HepG2 (cell line): Measurements from ENCODE around the gene LRRC19. TPM values are rescaled to one million over a fixed set of nuclear protein-coding genes. Genes with fewer than 3 reads are reported as not detected.

ENCODE experiments used
- BCL6 ChIP-seq: IDR thresholded peaks from 2 replicates; pipeline ENCODE4 v1.6.1; 2016; ENCODE audit warnings: missing genetic modification reagents, missing compliant biosample characterization
- BRD4 ChIP-seq: sonication (generic); formaldehyde crosslinking; IDR thresholded peaks from 2 replicates; pipeline ENCODE4 v1.4.0; 2020; ENCODE audit warnings: missing genetic modification reagents
- GZF1 ChIP-seq: sonication (generic); formaldehyde crosslinking; IDR thresholded peaks from 2 replicates; pipeline ENCODE4 v1.5.1; 2020; ENCODE audit warnings: mild to moderate bottlenecking, missing genetic modification reagents
- HDAC2 ChIP-seq: sonication (generic); formaldehyde crosslinking; IDR thresholded peaks from 2 replicates; pipeline ENCODE4 v1.4.0; 2020; ENCODE audit warnings: missing genetic modification reagents
- KDM3A ChIP-seq: IDR thresholded peaks from 2 replicates; pipeline ENCODE4 v1.6.1; 2018; ENCODE audit warnings: low read depth, missing compliant biosample characterization
- MEIS2 ChIP-seq: sonication (generic); formaldehyde crosslinking; IDR thresholded peaks from 2 replicates; pipeline ENCODE4 v1.9.0; 2021; ENCODE audit warnings: mild to moderate bottlenecking, missing genetic modification reagents
- PHF21A ChIP-seq: sonication (generic); formaldehyde crosslinking; IDR thresholded peaks from 2 replicates; pipeline ENCODE4 v1.5.0; 2020; ENCODE audit warnings: mild to moderate bottlenecking, missing genetic modification reagents
- SNRNP70 ChIP-seq: fragments of 200-400 bp; formaldehyde crosslinking; IDR thresholded peaks from 2 replicates; pipeline ENCODE4 v1.6.1; 2017; ENCODE audit warnings: mild to moderate bottlenecking, low read depth, low read length, moderate library complexity
- SP1 ChIP-seq, 2 experiments: fragments of 450-650 bp in 1 of 2; sonication (generic) in 1 of 2; formaldehyde crosslinking in 1 of 2; IDR thresholded peaks; 2 replicates each; pipeline versions ENCODE4 v1.4.0 to v1.6.1; 2016 to 2020; ENCODE audit warnings: missing genetic modification reagents in 1 of 2
- TARDBP ChIP-seq: sonication (generic); formaldehyde crosslinking; IDR thresholded peaks from 2 replicates; pipeline ENCODE4 v1.8.0; 2022; ENCODE audit warnings: mild to moderate bottlenecking, missing genetic modification reagents
- ZNF484 ChIP-seq: sonication (generic); formaldehyde crosslinking; IDR thresholded peaks from 2 replicates; pipeline ENCODE4 v1.5.1; 2020; ENCODE audit warnings: mild to moderate bottlenecking, low read depth, missing genetic modification reagents, borderline replicate concordance
- ZNF570 ChIP-seq: sonication (generic); formaldehyde crosslinking; IDR thresholded peaks from 2 replicates; pipeline ENCODE4 v1.4.0; 2020; ENCODE audit warnings: mild to moderate bottlenecking, missing genetic modification reagents, borderline replicate concordance
- ZNF746 ChIP-seq: sonication (generic); formaldehyde crosslinking; IDR thresholded peaks from 2 replicates; pipeline ENCODE4 v1.8.0; 2022; ENCODE audit warnings: mild to moderate bottlenecking, missing genetic modification reagents
- polyA plus RNA-seq, 8 experiments: library from polyadenylated mRNA; depleted of rRNA in 3 of 8; stranded (reverse) in 7 of 8; unstranded in 1 of 8; fragments of >200 nt; fragmentation: Illumina TruSeq in 4 of 8; extraction: Trizol in 4 of 8; gene quantifications; 2 replicates each; pipeline versions ENCODE4 v1.2.1 to v1.2.3, GENCODE V29; 2011 to 2016; ENCODE audit warnings: low read depth in 4 of 8, missing spikeins in 1 of 8, mixed read lengths in 1 of 8; ENCODE audit not compliant: insufficient read depth in 1 of 8
- total RNA-seq, 5 experiments: library from RNA; depleted of rRNA; stranded (reverse); fragments of >200 nt; fragmentation: Illumina TruSeq; extraction: Trizol; gene quantifications; 2 replicates each; pipeline ENCODE4 v1.2.3, GENCODE V29; 2016; ENCODE audit warnings: low read depth in 1 of 5
- TF ChIP-seq, protein P1 (sequence below): sonication (generic); formaldehyde crosslinking; IDR thresholded peaks from 2 replicates; pipeline ENCODE4 v1.4.0; 2020; ENCODE audit warnings: low read depth, mild to moderate bottlenecking, missing genetic modification reagents
- TF ChIP-seq, protein P2 (sequence below): sonication (generic); formaldehyde crosslinking; IDR thresholded peaks from 2 replicates; pipeline ENCODE4 v1.5.0; 2020; ENCODE audit warnings: missing genetic modification reagents, mild to moderate bottlenecking, borderline replicate concordance
- TF ChIP-seq, protein P3 (sequence below), 2 experiments: sonication (generic) in 1 of 2; formaldehyde crosslinking in 1 of 2; IDR thresholded peaks; 2 replicates each; pipeline versions ENCODE4 v1.4.0 to v1.6.1; 2016 to 2020; ENCODE audit warnings: borderline replicate concordance in 1 of 2, low read depth in 1 of 2, mild to moderate bottlenecking in 1 of 2, missing genetic modification reagents in 1 of 2
- TF ChIP-seq, protein P4 (sequence below): sonication (generic); formaldehyde crosslinking; IDR thresholded peaks from 2 replicates; pipeline ENCODE4 v1.8.0; 2022; ENCODE audit warnings: mild to moderate bottlenecking, missing genetic modification reagents
- TF ChIP-seq, protein P5 (sequence below): sonication (generic); formaldehyde crosslinking; IDR thresholded peaks from 2 replicates; pipeline ENCODE4 v1.4.0; 2020; ENCODE audit warnings: mild to moderate bottlenecking, missing genetic modification reagents

The LRRC19 gene
- total and polyA plus RNA-seq, 2 of the 13 experiments (the other 11 are each of a cell fraction or from before 2014, with no cell fraction given) = not detected

DNA sequence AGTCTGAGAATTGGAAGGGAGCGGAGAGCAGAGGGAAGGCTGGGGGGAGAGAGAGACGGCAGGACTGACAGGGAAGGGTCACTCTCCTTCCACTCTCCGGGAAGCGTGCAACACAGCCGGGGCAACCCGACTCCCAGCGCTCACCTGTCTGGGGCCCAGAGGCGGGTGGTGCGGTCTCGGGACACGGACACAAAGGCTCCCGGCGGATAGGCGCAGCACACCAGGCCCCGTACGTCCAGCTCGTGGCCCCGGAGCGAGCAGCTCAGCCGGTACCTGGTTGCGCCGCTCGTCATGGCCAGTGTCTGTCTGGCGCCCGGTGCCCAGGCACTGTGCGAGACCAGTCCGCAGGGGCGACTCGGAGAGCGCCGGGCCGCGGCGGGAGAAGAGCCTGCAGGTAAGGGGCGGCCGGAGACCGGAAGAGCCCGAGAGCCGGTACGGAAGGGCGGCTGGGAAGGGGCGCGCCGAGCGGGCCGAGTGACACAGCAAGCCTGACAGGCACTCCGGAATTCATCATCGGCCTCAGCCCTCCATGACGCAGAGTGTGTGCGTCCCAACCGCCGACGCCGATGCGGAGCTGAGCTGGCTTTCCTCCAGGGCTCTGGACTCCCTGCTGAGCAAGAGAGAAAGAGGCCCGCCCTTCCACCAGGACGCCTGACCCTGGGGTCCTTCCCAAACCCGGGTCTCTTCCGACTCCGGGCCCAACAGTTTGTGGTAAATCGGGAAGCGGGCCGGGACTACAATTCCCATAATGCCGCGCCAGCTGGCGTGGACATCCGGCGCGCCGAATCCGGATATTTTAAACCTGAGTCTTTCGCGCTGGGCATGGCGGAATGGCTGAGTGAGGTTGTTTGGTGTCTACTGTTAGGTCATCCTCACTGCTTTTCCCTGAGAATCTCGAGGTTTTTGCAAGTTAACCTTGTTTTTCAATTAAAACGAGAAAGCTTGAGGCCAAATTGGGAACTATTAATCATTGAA, 58.4 kb downstream of the LRRC19 start, which contains the start of gene PLAA (continued):
- TF ChIP-seq TARDBP (CRISPR knock-in tag) (peak; percentile 45), ZNF484 (CRISPR knock-in tag) (peak; percentile 58; the same call in 1 of the 2 replicates), PHF21A (CRISPR knock-in tag) (peak; percentile 48; the same call in 1 of the 2 replicates), HDAC2 (CRISPR knock-in tag) (peak; percentile 71), BRD4 (peak; percentile 37; the same call in 1 of the 2 replicates), SP1 (IDR thresholded peaks at IDR 0.05) (no peak), SP1 (CRISPR knock-in tag; IDR thresholded peaks at IDR 0.05) (peak; percentile 50; the same call in 1 of the 2 replicates), KDM3A (CRISPR knock-in tag) (peak; percentile 89), GZF1 (CRISPR knock-in tag) (peak; percentile 81; the same call in 1 of the 2 replicates), ZNF570 (CRISPR knock-in tag) (no peak), SNRNP70 (no peak), BCL6 (no peak), ZNF746 (CRISPR knock-in tag) (no peak), MEIS2 (CRISPR knock-in tag) (peak; percentile 50; the same call in 1 of the 2 replicates)
- TF ChIP-seq, protein P1, sequence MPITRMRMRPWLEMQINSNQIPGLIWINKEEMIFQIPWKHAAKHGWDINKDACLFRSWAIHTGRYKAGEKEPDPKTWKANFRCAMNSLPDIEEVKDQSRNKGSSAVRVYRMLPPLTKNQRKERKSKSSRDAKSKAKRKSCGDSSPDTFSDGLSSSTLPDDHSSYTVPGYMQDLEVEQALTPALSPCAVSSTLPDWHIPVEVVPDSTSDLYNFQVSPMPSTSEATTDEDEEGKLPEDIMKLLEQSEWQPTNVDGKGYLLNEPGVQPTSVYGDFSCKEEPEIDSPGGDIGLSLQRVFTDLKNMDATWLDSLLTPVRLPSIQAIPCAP = no peak
- TF ChIP-seq, protein P2, sequence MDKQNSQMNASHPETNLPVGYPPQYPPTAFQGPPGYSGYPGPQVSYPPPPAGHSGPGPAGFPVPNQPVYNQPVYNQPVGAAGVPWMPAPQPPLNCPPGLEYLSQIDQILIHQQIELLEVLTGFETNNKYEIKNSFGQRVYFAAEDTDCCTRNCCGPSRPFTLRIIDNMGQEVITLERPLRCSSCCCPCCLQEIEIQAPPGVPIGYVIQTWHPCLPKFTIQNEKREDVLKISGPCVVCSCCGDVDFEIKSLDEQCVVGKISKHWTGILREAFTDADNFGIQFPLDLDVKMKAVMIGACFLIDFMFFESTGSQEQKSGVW (CRISPR knock-in tag) = no peak
- TF ChIP-seq, protein P3, sequence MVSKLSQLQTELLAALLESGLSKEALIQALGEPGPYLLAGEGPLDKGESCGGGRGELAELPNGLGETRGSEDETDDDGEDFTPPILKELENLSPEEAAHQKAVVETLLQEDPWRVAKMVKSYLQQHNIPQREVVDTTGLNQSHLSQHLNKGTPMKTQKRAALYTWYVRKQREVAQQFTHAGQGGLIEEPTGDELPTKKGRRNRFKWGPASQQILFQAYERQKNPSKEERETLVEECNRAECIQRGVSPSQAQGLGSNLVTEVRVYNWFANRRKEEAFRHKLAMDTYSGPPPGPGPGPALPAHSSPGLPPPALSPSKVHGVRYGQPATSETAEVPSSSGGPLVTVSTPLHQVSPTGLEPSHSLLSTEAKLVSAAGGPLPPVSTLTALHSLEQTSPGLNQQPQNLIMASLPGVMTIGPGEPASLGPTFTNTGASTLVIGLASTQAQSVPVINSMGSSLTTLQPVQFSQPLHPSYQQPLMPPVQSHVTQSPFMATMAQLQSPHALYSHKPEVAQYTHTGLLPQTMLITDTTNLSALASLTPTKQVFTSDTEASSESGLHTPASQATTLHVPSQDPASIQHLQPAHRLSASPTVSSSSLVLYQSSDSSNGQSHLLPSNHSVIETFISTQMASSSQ (IDR thresholded peaks at IDR 0.05; ENCODE audit: low read depth) = no peak
- TF ChIP-seq, protein P3 (CRISPR knock-in tag; IDR thresholded peaks at IDR 0.05; ENCODE audit: borderline replicate concordance) = peak; percentile 68
- TF ChIP-seq, protein P4, sequence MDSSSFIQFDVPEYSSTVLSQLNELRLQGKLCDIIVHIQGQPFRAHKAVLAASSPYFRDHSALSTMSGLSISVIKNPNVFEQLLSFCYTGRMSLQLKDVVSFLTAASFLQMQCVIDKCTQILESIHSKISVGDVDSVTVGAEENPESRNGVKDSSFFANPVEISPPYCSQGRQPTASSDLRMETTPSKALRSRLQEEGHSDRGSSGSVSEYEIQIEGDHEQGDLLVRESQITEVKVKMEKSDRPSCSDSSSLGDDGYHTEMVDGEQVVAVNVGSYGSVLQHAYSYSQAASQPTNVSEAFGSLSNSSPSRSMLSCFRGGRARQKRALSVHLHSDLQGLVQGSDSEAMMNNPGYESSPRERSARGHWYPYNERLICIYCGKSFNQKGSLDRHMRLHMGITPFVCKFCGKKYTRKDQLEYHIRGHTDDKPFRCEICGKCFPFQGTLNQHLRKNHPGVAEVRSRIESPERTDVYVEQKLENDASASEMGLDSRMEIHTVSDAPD (CRISPR knock-in tag) = no peak
- TF ChIP-seq, protein P5, sequence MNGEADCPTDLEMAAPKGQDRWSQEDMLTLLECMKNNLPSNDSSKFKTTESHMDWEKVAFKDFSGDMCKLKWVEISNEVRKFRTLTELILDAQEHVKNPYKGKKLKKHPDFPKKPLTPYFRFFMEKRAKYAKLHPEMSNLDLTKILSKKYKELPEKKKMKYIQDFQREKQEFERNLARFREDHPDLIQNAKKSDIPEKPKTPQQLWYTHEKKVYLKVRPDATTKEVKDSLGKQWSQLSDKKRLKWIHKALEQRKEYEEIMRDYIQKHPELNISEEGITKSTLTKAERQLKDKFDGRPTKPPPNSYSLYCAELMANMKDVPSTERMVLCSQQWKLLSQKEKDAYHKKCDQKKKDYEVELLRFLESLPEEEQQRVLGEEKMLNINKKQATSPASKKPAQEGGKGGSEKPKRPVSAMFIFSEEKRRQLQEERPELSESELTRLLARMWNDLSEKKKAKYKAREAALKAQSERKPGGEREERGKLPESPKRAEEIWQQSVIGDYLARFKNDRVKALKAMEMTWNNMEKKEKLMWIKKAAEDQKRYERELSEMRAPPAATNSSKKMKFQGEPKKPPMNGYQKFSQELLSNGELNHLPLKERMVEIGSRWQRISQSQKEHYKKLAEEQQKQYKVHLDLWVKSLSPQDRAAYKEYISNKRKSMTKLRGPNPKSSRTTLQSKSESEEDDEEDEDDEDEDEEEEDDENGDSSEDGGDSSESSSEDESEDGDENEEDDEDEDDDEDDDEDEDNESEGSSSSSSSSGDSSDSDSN (CRISPR knock-in tag) = peak; percentile 100
